ENCODE results near the gene SMAD3. TPM values are rescaled to one million over a fixed set of nuclear protein-coding genes. Genes with fewer than 3 reads are reported as not detected.

SMAD3 gene
- total and polyA plus RNA-seq, 2 experiments from 2014 or later, result 30.8 to 34.0 TPM

DNA sequence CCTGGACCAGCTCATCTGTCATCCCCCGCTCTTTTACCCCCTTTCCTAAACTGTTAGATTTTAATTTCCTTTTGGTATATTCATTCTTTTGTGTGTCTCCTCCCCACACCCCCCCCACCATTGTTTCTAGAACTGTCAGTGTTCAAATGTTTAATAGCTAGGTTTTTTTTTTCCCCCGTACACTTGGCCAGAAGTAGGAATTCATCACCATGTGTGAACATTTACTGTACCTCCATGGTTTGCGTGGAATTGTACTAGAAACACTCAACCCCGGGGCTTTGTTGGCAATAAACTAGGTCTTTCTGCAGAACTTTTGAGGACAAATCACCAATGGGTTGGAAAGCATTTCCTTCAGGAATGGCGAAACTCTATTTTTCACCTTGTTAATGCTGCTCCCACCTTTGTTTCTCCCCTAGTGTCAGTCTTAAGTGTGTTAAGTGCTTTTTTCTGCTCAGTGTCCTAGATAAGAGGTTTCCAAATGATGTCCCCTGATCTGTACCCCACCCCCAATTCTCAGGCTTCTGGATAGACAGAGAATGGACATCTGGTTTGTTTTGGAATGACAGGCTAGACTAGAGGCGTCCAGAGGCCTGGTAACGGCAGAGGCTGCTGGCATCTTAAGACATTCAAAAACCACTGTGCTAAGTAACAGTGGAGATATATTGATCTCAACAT lies 76.8 kb downstream of the SMAD3 start:
- no peaks in the 10 kb centered on the region for H3K36me3 ChIP-seq (ENCODE audit: low read depth)
- peaks cover 83% of the 10 kb centered on the region for H3K4me1 ChIP-seq (ENCODE audit: insufficient read depth)
- H3F3A ChIP-seq (ENCODE audit: insufficient read depth), result peaks cover 53% of the 10 kb centered on the region
- no peaks in the 10 kb centered on the region for H3K9me2 ChIP-seq (ENCODE audit: insufficient read depth)
- H3K4me2 ChIP-seq (ENCODE audit: unreplicated experiment), result peak overlapping the region; percentile 29
- no peak overlapping the region for H2AFZ ChIP-seq
- no peaks in the 10 kb centered on the region for H3K27me3 ChIP-seq (replicated peaks; ENCODE audit: insufficient read depth)
- peak overlapping the region; percentile 97 for H3K27ac ChIP-seq
- no peaks in the 10 kb centered on the region for H4K20me1 ChIP-seq (ENCODE audit: insufficient read depth)
- no peak overlapping the region for H3K4me3 ChIP-seq
- no peaks in the 10 kb centered on the region for H3K9me3 ChIP-seq (ENCODE audit: low read depth)
- H3K79me2 ChIP-seq (ENCODE audit: insufficient read depth), result peaks cover 90% of the 10 kb centered on the region
- TF ChIP-seq EZH2phosphoT487 (IDR thresholded peaks at IDR 0.05; ENCODE audit: insufficient read depth, low read depth), result no peak
- TF ChIP-seq EZH2 (IDR thresholded peaks at IDR 0.05; ENCODE audit: insufficient read depth, poor library complexity, severe bottlenecking), result no peak
- no peak for DNase-seq
- in situ Hi-C loops (cut with MboI), result no loop called here
- WGBS, 2 experiments (ENCODE audit: low coverage in 1 of 2, low lambda C conversion rate in 2 of 2, missing lambda C conversion rate in 2 of 2), result 47 to 50% methylated on average over 7 of the region's 7 CpGs
- H3K9ac ChIP-seq, result peak overlapping the region; percentile 83

DNA sequence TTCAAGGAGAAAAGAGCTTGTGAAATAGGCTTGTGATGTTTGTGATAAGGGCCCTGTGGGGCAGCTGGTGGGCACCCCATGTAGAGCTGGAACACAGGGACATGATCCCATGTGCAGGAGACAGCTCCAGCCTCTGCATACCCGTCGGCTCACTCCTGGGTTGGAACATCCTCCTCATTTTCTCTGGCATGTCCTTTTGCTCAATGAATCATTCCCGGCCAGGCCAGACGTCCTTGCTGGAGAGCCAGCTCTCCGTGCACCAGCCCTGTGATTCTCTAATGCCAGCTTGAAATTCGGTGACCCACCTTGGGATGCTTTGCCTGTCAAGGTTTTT lies 77.3 kb downstream of the SMAD3 start:
- Histone ChIP-seq H3K4me3 (no peak overlapping the region), H3K36me3 (ENCODE audit: low read depth) (no peaks in the 10 kb centered on the region)

DNA sequence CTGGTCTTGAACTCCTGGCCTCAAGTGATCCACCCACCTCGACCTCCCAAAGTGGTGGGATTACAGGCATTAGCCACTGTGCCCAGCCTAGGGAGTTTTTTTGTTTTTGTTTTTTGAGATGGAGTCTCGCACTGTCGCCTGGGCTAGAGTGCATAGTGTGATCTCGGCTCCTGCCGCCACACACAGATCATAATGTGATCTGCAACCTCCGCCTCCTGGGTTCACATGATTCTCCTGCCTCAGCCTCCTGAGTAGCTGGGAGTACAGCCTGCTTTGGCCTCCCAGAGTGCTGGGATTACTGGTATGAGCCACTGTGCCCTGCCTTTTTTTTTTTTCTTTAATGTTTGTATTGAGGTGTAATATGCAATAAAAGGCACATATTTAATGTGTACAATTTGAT lies 78.2 kb downstream of the SMAD3 start:
- Histone ChIP-seq H3K27me3 (replicated peaks; ENCODE audit: insufficient read depth) (no peaks in the 10 kb centered on the region), H3K36me3 (ENCODE audit: low read depth) (no peaks in the 10 kb centered on the region), H3K4me3 (no peak overlapping the region), H3K9me3 (ENCODE audit: low read depth) (no peaks in the 10 kb centered on the region), H3K4me2 (ENCODE audit: unreplicated experiment) (peak overlapping the region; percentile 45), H2AFZ (no peak overlapping the region), H3F3A (ENCODE audit: insufficient read depth) (peaks cover 65% of the 10 kb centered on the region), H3K27ac (peak overlapping the region; percentile 97), H3K4me1 (ENCODE audit: insufficient read depth) (peaks cover 84% of the 10 kb centered on the region), H3K9ac (peak overlapping the region; percentile 83), H3K79me2 (ENCODE audit: insufficient read depth) (peaks cover 86% of the 10 kb centered on the region), H3K9me2 (ENCODE audit: insufficient read depth) (no peaks in the 10 kb centered on the region), H4K20me1 (ENCODE audit: insufficient read depth) (no peaks in the 10 kb centered on the region)
- in situ Hi-C loops (cut with MboI), result no loop called here
- TF ChIP-seq EZH2phosphoT487 (IDR thresholded peaks at IDR 0.05; ENCODE audit: insufficient read depth, low read depth) (no peak), EZH2 (IDR thresholded peaks at IDR 0.05; ENCODE audit: insufficient read depth, poor library complexity, severe bottlenecking) (no peak)
- 98 to 99% methylated on average over 6 of the region's 6 CpGs for WGBS, 2 experiments (ENCODE audit: low coverage in 1 of 2, low lambda C conversion rate in 2 of 2, missing lambda C conversion rate in 2 of 2)
- no peak for DNase-seq

More for the DNA sequence above, 77.3 kb downstream of the SMAD3 start:
- WGBS, 2 experiments (ENCODE audit: low coverage in 1 of 2, low lambda C conversion rate in 2 of 2, missing lambda C conversion rate in 2 of 2), result 1 to 2% methylated on average over 6 of the region's 6 CpGs
- Histone ChIP-seq H3K9me2 (ENCODE audit: insufficient read depth) (no peaks in the 10 kb centered on the region), H3K4me1 (ENCODE audit: insufficient read depth) (peaks cover 84% of the 10 kb centered on the region), H3K9ac (peak overlapping the region; percentile 83), H3K27ac (peak overlapping the region; percentile 97), H4K20me1 (ENCODE audit: insufficient read depth) (no peaks in the 10 kb centered on the region), H3F3A (ENCODE audit: insufficient read depth) (peaks cover 58% of the 10 kb centered on the region), H3K9me3 (ENCODE audit: low read depth) (no peaks in the 10 kb centered on the region), H3K4me2 (ENCODE audit: unreplicated experiment) (peak overlapping the region; percentile 29), H3K79me2 (ENCODE audit: insufficient read depth) (peaks cover 90% of the 10 kb centered on the region), H2AFZ (no peak overlapping the region), H3K27me3 (replicated peaks; ENCODE audit: insufficient read depth) (no peaks in the 10 kb centered on the region)
- in situ Hi-C loops (cut with MboI), result no loop called here
- DNase-seq, result peak; percentile 92
- TF ChIP-seq EZH2phosphoT487 (IDR thresholded peaks at IDR 0.05; ENCODE audit: insufficient read depth, low read depth) (no peak), EZH2 (IDR thresholded peaks at IDR 0.05; ENCODE audit: insufficient read depth, poor library complexity, severe bottlenecking) (no peak)

DNA sequence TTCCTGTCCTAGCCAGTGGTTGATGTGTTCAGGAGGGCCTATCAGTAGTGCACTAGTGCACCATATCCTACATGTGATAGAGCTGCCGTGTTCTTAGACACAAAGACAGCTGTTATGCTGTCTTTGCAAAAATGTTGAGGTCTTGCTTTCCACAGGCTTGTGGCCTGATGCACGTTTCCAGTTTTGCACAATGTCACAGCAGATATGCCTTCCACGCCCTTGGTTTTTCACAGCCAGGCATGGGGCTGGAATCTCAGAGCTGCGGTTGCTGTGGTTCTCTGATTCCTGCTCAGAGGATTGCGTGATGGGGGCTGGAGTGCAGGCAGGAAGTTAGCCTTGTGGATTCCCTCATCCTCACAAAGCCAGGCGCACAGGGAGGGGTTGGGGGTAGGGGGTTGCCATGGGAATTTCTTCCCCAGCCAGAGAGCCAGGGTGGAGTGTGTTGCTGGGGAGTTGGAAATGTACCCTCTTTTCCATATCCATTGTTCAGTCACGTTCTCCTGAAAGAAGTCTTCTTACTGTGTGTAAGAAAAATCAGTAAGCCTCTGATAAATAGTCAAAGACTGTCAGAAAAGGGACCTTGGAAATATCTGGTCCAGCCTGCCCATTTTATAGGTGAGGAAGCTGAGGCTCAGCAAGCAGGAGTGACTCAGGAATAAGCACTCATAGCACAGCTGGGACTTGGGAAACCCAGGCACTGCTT lies 79.4 kb downstream of the SMAD3 start:
- Histone ChIP-seq H3K9ac (peak overlapping the region; percentile 83), H3K36me3 (ENCODE audit: low read depth) (no peaks in the 10 kb centered on the region), H3K4me3 (0 out of 2 replicates have a peak overlapping the region, but pooled peaks have one; percentile 7), H3K27ac (peak overlapping the region; percentile 97), H3K79me2 (ENCODE audit: insufficient read depth) (peaks cover 86% of the 10 kb centered on the region), H3K9me2 (ENCODE audit: insufficient read depth) (no peaks in the 10 kb centered on the region), H3K9me3 (ENCODE audit: low read depth) (no peaks in the 10 kb centered on the region), H3K4me1 (ENCODE audit: insufficient read depth) (peaks cover 84% of the 10 kb centered on the region), H3F3A (ENCODE audit: insufficient read depth) (peaks cover 76% of the 10 kb centered on the region), H3K27me3 (replicated peaks; ENCODE audit: insufficient read depth) (no peaks in the 10 kb centered on the region), H2AFZ (no peak overlapping the region), H3K4me2 (ENCODE audit: unreplicated experiment) (peak overlapping the region; percentile 45), H4K20me1 (ENCODE audit: insufficient read depth) (no peaks in the 10 kb centered on the region)
- DNase-seq, result peak; percentile 94
- in situ Hi-C loops (cut with MboI), result no loop called here
- peak; percentile 69; the same call in 1 of the 2 replicates for TF ChIP-seq EZH2phosphoT487 (IDR thresholded peaks at IDR 0.05; ENCODE audit: insufficient read depth, low read depth)
- TF ChIP-seq EZH2 (IDR thresholded peaks at IDR 0.05; ENCODE audit: insufficient read depth, poor library complexity, severe bottlenecking), result no peak
- 5 to 10% methylated on average over 7 of the region's 7 CpGs for WGBS, 2 experiments (ENCODE audit: low coverage in 1 of 2, low lambda C conversion rate in 2 of 2, missing lambda C conversion rate in 2 of 2)
